Measurements from ENCODE around the gene NAB2. TPM values are rescaled to one million over a fixed set of nuclear protein-coding genes. Genes with fewer than 3 reads are reported as not detected.

The NAB2 gene
- polyA plus RNA-seq (2012; rRNA removed), result 23.7 and 24.9 TPM in 2 replicates
- 12.7 and 18.9 TPM in 2 replicates for polyA plus RNA-seq (2012; cell fraction: cytosol; rRNA removed)
- 24.3 and 28.0 TPM in 2 replicates for polyA plus RNA-seq (2012; cell fraction: nucleus; rRNA removed)

- Histone ChIP-seq H4K20me1 (ENCODE audit: insufficient read depth) (peaks cover 31% of the 10 kb centered on the region), H3K36me3 (replicated peaks in 1 of 2; ENCODE audit: control insufficient read depth in 1 of 2, insufficient read depth in 2 of 2, low read length in 1 of 2) (peaks cover 20 to 25% of the 10 kb centered on the region in 2 experiments), H3K4me1 (ENCODE audit: control insufficient read depth in 1 of 2, insufficient read depth in 2 of 2, low read depth in 1 of 2, low read length in 1 of 2) (peaks cover 22 to 23% of the 10 kb centered on the region in 2 experiments; a peak in 2 of 4 replicates), H3K4me3 (ENCODE audit: low read depth in 2 of 2, low read length in 1 of 2) (peak within 1 kb of the TSS; percentile 77 to 90), H3K9me3 (no peaks in the 10 kb centered on the region), H3K4me2 (peak within 1 kb of the TSS; percentile 92), H3K27ac (ENCODE audit: low read depth in 2 of 2, low read length in 1 of 2) (peak within 1 kb of the TSS; percentile 96 to 98), H3K9me2 (no peaks in the 10 kb centered on the region), H3K79me2 (ENCODE audit: insufficient read depth) (peaks cover 39% of the 10 kb centered on the region), H3K9ac (peak within 1 kb of the TSS; percentile 86), H3F3A (replicated peaks; ENCODE audit: insufficient read depth) (peaks cover 37% of the 10 kb centered on the region), H2AFZ (ENCODE audit: low read depth) (0 out of 2 replicates have a peak within 1 kb of the TSS, but pooled peaks have one; percentile 53), H3K27me3 (ENCODE audit: insufficient read depth) (no peaks in the 10 kb centered on the region)
- peak; percentile 96 for DNase-seq
- CTCF ChIA-PET, result interaction anchor here (0.8 to 23.2 kb wide), 8 partner anchors 14 to 426 kb away, joined by 3 to 339 read pairs (median 6); partner anchors contain the start of genes LRP1, MYO1A, NEMP1 and STAT6
- POLR2A ChIA-PET, result interaction anchor here (1.0 to 1.3 kb wide), 2 partner anchors 10 to 19 kb away, joined by 3 to 4 read pairs; partner anchors contain the start of gene NEMP1
- WGBS (ENCODE audit: low lambda C conversion rate), result under 1% methylated on average over 37 of the region's 91 CpGs
- TF ChIP-seq ZBTB33 (IDR thresholded peaks at IDR 0.05; ENCODE audit: borderline replicate concordance, low read depth), result no peak
- 0 out of 2 replicates have a peak, but pooled peaks have one; percentile 4 for TF ChIP-seq SMC3 (IDR thresholded peaks at IDR 0.05; ENCODE audit: low read depth, low read length)
- TF ChIP-seq REST (IDR thresholded peaks at IDR 0.05; ENCODE audit: low read depth, low read length), result no peak
- no peak for TF ChIP-seq MEF2A (IDR thresholded peaks at IDR 0.05; ENCODE audit: borderline replicate concordance, low read depth)
- TF ChIP-seq TCF12 (IDR thresholded peaks at IDR 0.05), result 0 out of 2 replicates have a peak, but pooled peaks have one; percentile 22
- no peak for TF ChIP-seq FOXM1 (IDR thresholded peaks at IDR 0.05; ENCODE audit: low read depth)
- TF ChIP-seq CHD2 (IDR thresholded peaks at IDR 0.05; ENCODE audit: low read length, partially characterized antibody), result peak; percentile 22
- TF ChIP-seq FOSL2 (IDR thresholded peaks at IDR 0.05; ENCODE audit: borderline replicate concordance, low read depth), result no peak
- 0 out of 2 replicates have a peak, but pooled peaks have one; percentile 34 for TF ChIP-seq TEAD4 (IDR thresholded peaks at IDR 0.05; ENCODE audit: borderline replicate concordance, insufficient read depth)
- no peak for TF ChIP-seq FOXJ3 (CRISPR knock-in tag; IDR thresholded peaks at IDR 0.05)
- TF ChIP-seq USF2 (IDR thresholded peaks at IDR 0.05; ENCODE audit: borderline replicate concordance, low read depth, low read length), result peak; percentile 38; the same call in 1 of the 2 replicates
- no peak for TF ChIP-seq RCOR1 (IDR thresholded peaks at IDR 0.05; ENCODE audit: low read length)
- no peak for TF ChIP-seq CTCF (IDR thresholded peaks at IDR 0.05)
- no peak for TF ChIP-seq IRF3 (IDR thresholded peaks at IDR 0.05; ENCODE audit: low read depth, low read length)
- no peak; the same call in 1 of the 2 replicates for TF ChIP-seq NFIC (IDR thresholded peaks at IDR 0.05; ENCODE audit: borderline replicate concordance)
- TF ChIP-seq USF1 (IDR thresholded peaks at IDR 0.05; ENCODE audit: borderline replicate concordance, low read depth), result peak; percentile 83
- peak; percentile 49 for TF ChIP-seq POLR2AphosphoS5 (IDR thresholded peaks at IDR 0.05; ENCODE audit: low read depth, low read length)
- no peak for TF ChIP-seq EZH2phosphoT487 (IDR thresholded peaks at IDR 0.05; ENCODE audit: borderline replicate concordance, low read depth)
- no peak for TF ChIP-seq ELF1 (IDR thresholded peaks at IDR 0.05)
Measured at GRCh38 chr12:57088354-57089270, at the start of gene NAB2. Gene NAB2, plus strand, starts transcription at chr12:57089114. Its CDS starts 158 bp downstream, at chr12:57089272.
